PC-3 (cell line): Measurements from ENCODE around the gene NPSR1. TPM values are rescaled to one million over a fixed set of nuclear protein-coding genes. Genes with fewer than 3 reads are reported as not detected.

Experiments used
- ATAC-seq: fragments of 200-7000 bp; cut with Tn5 transposase; 2 replicates; pipeline ENCODE4 v1.9.1; 2020; ENCODE audit warnings: mild to moderate bottlenecking, moderate library complexity
- BruUV-seq: library from RNA; stranded (reverse); fragments of 400-500 nt; replicated peaks from 2 replicates; lab custom pipeline; 2021; lab: Mats Ljungman, UMichigan
- CTCF ChIA-PET: fragments of 300-600 bp; sonication (Branson Sonifier 250); formaldehyde crosslinking; loops from one replicate; lab custom pipeline; 2022; ENCODE audit warnings: antibody characterized with exemption; lab: Charles Lee
- POLR2A ChIA-PET: fragments of 300-600 bp; sonication (Branson Sonifier 250); formaldehyde crosslinking; loops from one replicate; lab custom pipeline; 2022; ENCODE audit warnings: antibody characterized with exemption; ENCODE audit not compliant: unreplicated experiment; lab: Charles Lee
- DNase-seq: peaks from one replicate; pipeline ENCODE4 v3.0.0-alpha.2; 2015
- H2AFZ ChIP-seq: fragments of 300-600 bp; sonication (generic); 2 replicates; pipeline ENCODE4 v1.6.0; 2016; ENCODE audit warnings: antibody characterized with exemption, low read length
- H3F3A ChIP-seq: fragments of 300-600 bp; sonication (generic); one replicate; pipeline ENCODE4 v1.6.0; 2017; ENCODE audit warnings: antibody characterized with exemption, low read length, control low read depth, mild to moderate bottlenecking; ENCODE audit not compliant: unreplicated experiment
- H3K27ac ChIP-seq: fragments of 300-600 bp; sonication (generic); 2 replicates; pipeline ENCODE4 v1.5.1; 2016; ENCODE audit warnings: mild to moderate bottlenecking, low read length
- H3K27me3 ChIP-seq: fragments of 300-600 bp; sonication (generic); 2 replicates; pipeline ENCODE4 v1.6.1; 2016; ENCODE audit warnings: low read length, mixed read lengths
- H3K36me3 ChIP-seq: fragments of 300-600 bp; sonication (generic); 2 replicates; pipeline ENCODE4 v1.6.1; 2016; ENCODE audit warnings: low read depth, mixed run types, low read length, mixed read lengths
- H3K4me1 ChIP-seq: fragments of 300-600 bp; sonication (generic); 2 replicates; pipeline ENCODE4 v1.5.1; 2016; ENCODE audit warnings: low read length; ENCODE audit not compliant: insufficient read depth
- H3K4me2 ChIP-seq: fragments of 300-600 bp; sonication (generic); 2 replicates; pipeline ENCODE4 v1.6.0; 2016; ENCODE audit warnings: low read length
- H3K4me3 ChIP-seq: fragments of 300-600 bp; sonication (generic); 2 replicates; pipeline ENCODE4 v1.5.1; 2016; ENCODE audit warnings: mild to moderate bottlenecking, low read length, mixed read lengths
- H3K79me2 ChIP-seq: fragments of 300-600 bp; sonication (generic); 2 replicates; pipeline ENCODE4 v1.6.1; 2017; ENCODE audit warnings: low read length, mixed read lengths
- H3K9ac ChIP-seq: fragments of 300-600 bp; sonication (generic); 2 replicates; pipeline ENCODE4 v1.6.0; 2016; ENCODE audit warnings: mild to moderate bottlenecking, low read length
- H3K9me2 ChIP-seq: fragments of 300-600 bp; sonication (generic); replicated peaks from 2 replicates; pipeline ENCODE4 v1.6.1; 2016; ENCODE audit warnings: mixed run types, low read length, mixed read lengths
- H3K9me3 ChIP-seq: fragments of 300-600 bp; sonication (generic); 2 replicates; pipeline ENCODE4 v1.6.1; 2016; ENCODE audit warnings: low read length, mixed read lengths
- H4K20me1 ChIP-seq: fragments of 300-600 bp; sonication (generic); 2 replicates; pipeline ENCODE4 v1.6.1; 2016; ENCODE audit warnings: low read length, mixed read lengths
- EZH2 ChIP-seq: fragments of 300-600 bp; sonication (generic); IDR thresholded peaks from one replicate; pipeline ENCODE4 v1.6.1; 2017; ENCODE audit warnings: antibody characterized with exemption, mild to moderate bottlenecking, low read length; ENCODE audit not compliant: unreplicated experiment
- EZH2phosphoT487 ChIP-seq: fragments of 300-600 bp; sonication (generic); IDR thresholded peaks from 2 replicates; pipeline ENCODE4 v1.6.1; 2018; ENCODE audit warnings: mild to moderate bottlenecking, antibody characterized with exemption, low read length, borderline replicate concordance
- intact Hi-C: fragments of 100-400 bp; cut with micrococcal nuclease; formaldehyde crosslinking; loops from 2 replicates; pipeline ENCODE4 v1.9.0; 2023
- total RNA-seq: library from RNA; depleted of rRNA; stranded (reverse); fragments of >200 nt; gene quantifications from 2 replicates; pipeline ENCODE4 v1.2.3, GENCODE V29; 2014
- TF ChIP-seq, protein P1 (sequence below): fragments of 300-600 bp; sonication (generic); conservative IDR thresholded peaks from 2 replicates; pipeline ENCODE4 v1.5.1; 2017; ENCODE audit warnings: antibody characterized with exemption, low read depth, mild to moderate bottlenecking, low read length

The NPSR1 gene
- total RNA-seq, 1 experiment from 2014 or later: not detected

- Histone ChIP-seq H3K9me3 (no peaks in the 10 kb centered on the region), H3K4me3 (no peak overlapping the region), H3K4me1 (no peaks in the 10 kb centered on the region), H3K36me3 (no peaks in the 10 kb centered on the region), H3F3A (no peaks in the 10 kb centered on the region), H4K20me1 (no peaks in the 10 kb centered on the region), H3K9ac (no peak overlapping the region), H3K79me2 (no peaks in the 10 kb centered on the region), H3K27me3 (peaks cover 20% of the 10 kb centered on the region), H3K27ac (no peak overlapping the region), H3K9me2 (no peaks in the 10 kb centered on the region), H3K4me2 (no peak overlapping the region), H2AFZ (no peak overlapping the region)
- TF ChIP-seq EZH2: no peak
- no peak for TF ChIP-seq EZH2phosphoT487
- TF ChIP-seq, protein P1, sequence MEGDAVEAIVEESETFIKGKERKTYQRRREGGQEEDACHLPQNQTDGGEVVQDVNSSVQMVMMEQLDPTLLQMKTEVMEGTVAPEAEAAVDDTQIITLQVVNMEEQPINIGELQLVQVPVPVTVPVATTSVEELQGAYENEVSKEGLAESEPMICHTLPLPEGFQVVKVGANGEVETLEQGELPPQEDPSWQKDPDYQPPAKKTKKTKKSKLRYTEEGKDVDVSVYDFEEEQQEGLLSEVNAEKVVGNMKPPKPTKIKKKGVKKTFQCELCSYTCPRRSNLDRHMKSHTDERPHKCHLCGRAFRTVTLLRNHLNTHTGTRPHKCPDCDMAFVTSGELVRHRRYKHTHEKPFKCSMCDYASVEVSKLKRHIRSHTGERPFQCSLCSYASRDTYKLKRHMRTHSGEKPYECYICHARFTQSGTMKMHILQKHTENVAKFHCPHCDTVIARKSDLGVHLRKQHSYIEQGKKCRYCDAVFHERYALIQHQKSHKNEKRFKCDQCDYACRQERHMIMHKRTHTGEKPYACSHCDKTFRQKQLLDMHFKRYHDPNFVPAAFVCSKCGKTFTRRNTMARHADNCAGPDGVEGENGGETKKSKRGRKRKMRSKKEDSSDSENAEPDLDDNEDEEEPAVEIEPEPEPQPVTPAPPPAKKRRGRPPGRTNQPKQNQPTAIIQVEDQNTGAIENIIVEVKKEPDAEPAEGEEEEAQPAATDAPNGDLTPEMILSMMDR: no peak
- CTCF ChIA-PET: no interaction called here
- DNase-seq (no peak), ATAC-seq (no peak)
- intact Hi-C loops: no loop called here
- no TSS peak for BruUV-seq
- POLR2A ChIA-PET: no interaction called here
Observed at GRCh38 chr7:34739651-34740300, 81.8 kb downstream of the NPSR1 start.

DNA sequence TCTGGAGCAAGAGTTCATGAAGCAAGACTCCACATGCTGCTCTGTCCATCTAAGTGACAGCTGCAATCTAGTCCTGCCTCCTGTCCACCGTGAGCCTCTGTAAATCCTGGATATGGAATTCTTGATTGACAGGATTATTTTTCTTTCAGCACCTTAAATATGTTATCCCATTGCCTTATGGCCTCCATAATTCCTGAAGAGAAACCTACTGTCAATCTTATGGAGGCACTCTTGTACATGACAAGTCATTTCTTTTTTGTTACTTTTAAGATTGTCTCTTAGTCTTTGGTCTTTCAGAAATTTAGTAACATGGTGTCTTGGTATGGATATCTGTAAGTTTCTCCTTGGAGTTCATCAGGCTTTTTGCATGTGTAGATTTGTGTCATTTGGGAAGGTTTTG lies 82.8 kb downstream of the NPSR1 start:
- Histone ChIP-seq H3K27ac (no peak overlapping the region), H4K20me1 (no peaks in the 10 kb centered on the region), H3K4me3 (no peak overlapping the region), H3K9ac (no peak overlapping the region), H3F3A (no peaks in the 10 kb centered on the region), H3K9me3 (no peaks in the 10 kb centered on the region), H3K4me1 (no peaks in the 10 kb centered on the region), H3K36me3 (no peaks in the 10 kb centered on the region), H3K79me2 (no peaks in the 10 kb centered on the region), H3K9me2 (no peaks in the 10 kb centered on the region), H3K27me3 (peaks cover 20% of the 10 kb centered on the region), H2AFZ (no peak overlapping the region), H3K4me2 (no peak overlapping the region)
- ATAC-seq: no peak
- DNase-seq: no peak
- TF ChIP-seq, protein P1: no peak
- TF ChIP-seq EZH2 (no peak), EZH2phosphoT487 (no peak)
- intact Hi-C loops: no loop called here
- CTCF ChIA-PET: no interaction called here
- BruUV-seq: no TSS peak
- POLR2A ChIA-PET: no interaction called here

- Histone ChIP-seq H3K4me3 (no peak overlapping the region), H2AFZ (no peak overlapping the region), H3F3A (peaks cover 6% of the 10 kb centered on the region), H3K9me2 (no peaks in the 10 kb centered on the region), H3K27me3 (no peaks in the 10 kb centered on the region), H3K27ac (no peak overlapping the region), H3K4me2 (peak overlapping the region; percentile 66; the same call in 1 of the 2 replicates), H4K20me1 (no peaks in the 10 kb centered on the region), H3K9ac (no peak overlapping the region), H3K4me1 (peaks cover 20% of the 10 kb centered on the region), H3K79me2 (no peaks in the 10 kb centered on the region), H3K36me3 (no peaks in the 10 kb centered on the region), H3K9me3 (no peaks in the 10 kb centered on the region)
- no TSS peak for BruUV-seq
- ChIA-PET POLR2A (no interaction called here), CTCF (no interaction called here)
- no peak for DNase-seq
- intact Hi-C loops: loop anchor here (5.0 kb wide), 1 partner anchor 950 kb away; the partner anchor contains the start of gene HERPUD2
- ATAC-seq: no peak
- no peak for TF ChIP-seq EZH2
- TF ChIP-seq, protein P1: no peak
- TF ChIP-seq EZH2phosphoT487: no peak
Observed at GRCh38 chr7:34747176-34747781, 89.3 kb downstream of the NPSR1 start.
